Measurements from ENCODE around the gene ZNF626. TPM values are rescaled to one million over a fixed set of nuclear protein-coding genes. Genes with fewer than 3 reads are reported as not detected.

The ZNF626 gene
- total RNA-seq: 7.2 and 12.9 TPM in 2 replicates

GRCh38 chr19:20661150-20661819 lies at the start of gene ZNF626:
TSS of gene ZNF626 (minus strand) at chr19:20661571. CDS start at chr19:20661446, 125 bp downstream.

Other genes with a start within 250 kb of the ZNF626 start
- 2.0 and 3.4 TPM in 2 replicates for gene ZNF737, start 95.8 kb downstream of the ZNF626 start, total RNA-seq
- 0.18 and 3.5 TPM in 2 replicates for gene ZNF66, start 114.7 kb upstream of the ZNF626 start, total RNA-seq